Measurements from ENCODE around the gene SEMA3B.

Gene SEMA3B

DNA sequence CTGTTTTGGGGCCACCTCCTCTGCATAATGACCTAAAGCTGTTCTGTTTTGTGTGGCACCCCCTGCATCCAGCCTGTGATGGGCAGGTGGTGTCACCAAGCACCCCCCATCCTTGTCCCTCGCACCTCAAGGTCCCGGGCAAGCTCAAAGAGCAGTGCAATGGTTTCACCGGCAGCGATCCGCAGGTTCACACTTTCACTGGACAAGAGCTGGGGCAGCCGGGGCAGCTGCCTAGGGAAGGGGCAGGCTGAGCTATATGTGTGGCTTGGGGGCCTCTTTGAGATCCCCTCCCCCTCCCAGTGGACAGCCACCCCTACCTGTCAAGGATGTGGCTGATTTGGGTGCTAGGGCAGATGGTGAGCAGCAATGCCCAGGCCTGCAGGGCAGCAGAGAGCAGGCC lies 20.2 kb downstream of the SEMA3B start:
- H3K27ac ChIP-seq (ENCODE audit: low read depth, low read length): no peak overlapping the region
- no peak overlapping the region for H3K4me3 ChIP-seq (ENCODE audit: low read depth in 1 of 2, low read length in 2 of 2)
- no peaks in the 10 kb centered on the region for H3K27me3 ChIP-seq (ENCODE audit: control insufficient read depth in 1 of 2, insufficient read depth in 2 of 2, low read length in 2 of 2)
- H3K36me3 ChIP-seq (ENCODE audit: control insufficient read depth in 1 of 2, insufficient read depth in 2 of 2, low read length in 2 of 2): peaks cover 34 to 43% of the 10 kb centered on the region in 2 donors
- no peak overlapping the region for H3K9ac ChIP-seq (ENCODE audit: low read depth in 1 of 2, low read length in 2 of 2)
- H3K9me3 ChIP-seq (ENCODE audit: control insufficient read depth in 1 of 2, low read length in 2 of 2): no peaks in the 10 kb centered on the region
- peaks cover 22 to 28% of the 10 kb centered on the region in 2 donors for H3K4me1 ChIP-seq (ENCODE audit: control insufficient read depth in 1 of 2, insufficient read depth in 2 of 2, low read length in 2 of 2)

DNA sequence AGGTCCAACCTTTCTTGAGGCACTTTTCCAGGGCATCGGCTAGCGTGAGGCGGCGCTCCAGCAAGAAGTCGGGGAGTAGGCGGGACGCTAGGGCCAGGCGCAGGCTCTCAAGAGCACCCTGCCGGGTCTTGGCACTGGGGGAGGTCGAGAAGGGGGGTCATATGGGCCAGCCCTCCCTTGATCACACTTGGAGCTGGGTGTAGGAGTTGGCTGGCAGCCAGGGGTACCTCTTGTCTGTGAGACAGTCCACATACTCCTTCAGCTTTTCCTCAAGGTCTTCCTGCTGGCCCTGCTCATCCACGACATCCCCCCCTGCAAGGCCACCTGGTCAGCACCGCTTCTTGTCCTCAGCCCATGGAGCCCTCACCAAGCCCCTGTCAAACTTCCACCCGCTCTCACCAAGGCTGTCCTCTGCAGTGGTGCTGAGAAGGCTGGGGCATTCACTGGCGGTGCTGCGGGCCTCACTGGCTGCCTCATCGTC lies 21.3 kb downstream of the SEMA3B start:
- Histone ChIP-seq H3K4me3 (ENCODE audit: low read depth in 1 of 2, low read length in 2 of 2) (no peak overlapping the region), H3K4me1 (ENCODE audit: control insufficient read depth in 1 of 2, insufficient read depth in 2 of 2, low read length in 2 of 2) (peaks cover 22 to 28% of the 10 kb centered on the region in 2 donors), H3K36me3 (ENCODE audit: control insufficient read depth in 1 of 2, insufficient read depth in 2 of 2, low read length in 2 of 2) (peaks cover 34 to 43% of the 10 kb centered on the region in 2 donors)

DNA sequence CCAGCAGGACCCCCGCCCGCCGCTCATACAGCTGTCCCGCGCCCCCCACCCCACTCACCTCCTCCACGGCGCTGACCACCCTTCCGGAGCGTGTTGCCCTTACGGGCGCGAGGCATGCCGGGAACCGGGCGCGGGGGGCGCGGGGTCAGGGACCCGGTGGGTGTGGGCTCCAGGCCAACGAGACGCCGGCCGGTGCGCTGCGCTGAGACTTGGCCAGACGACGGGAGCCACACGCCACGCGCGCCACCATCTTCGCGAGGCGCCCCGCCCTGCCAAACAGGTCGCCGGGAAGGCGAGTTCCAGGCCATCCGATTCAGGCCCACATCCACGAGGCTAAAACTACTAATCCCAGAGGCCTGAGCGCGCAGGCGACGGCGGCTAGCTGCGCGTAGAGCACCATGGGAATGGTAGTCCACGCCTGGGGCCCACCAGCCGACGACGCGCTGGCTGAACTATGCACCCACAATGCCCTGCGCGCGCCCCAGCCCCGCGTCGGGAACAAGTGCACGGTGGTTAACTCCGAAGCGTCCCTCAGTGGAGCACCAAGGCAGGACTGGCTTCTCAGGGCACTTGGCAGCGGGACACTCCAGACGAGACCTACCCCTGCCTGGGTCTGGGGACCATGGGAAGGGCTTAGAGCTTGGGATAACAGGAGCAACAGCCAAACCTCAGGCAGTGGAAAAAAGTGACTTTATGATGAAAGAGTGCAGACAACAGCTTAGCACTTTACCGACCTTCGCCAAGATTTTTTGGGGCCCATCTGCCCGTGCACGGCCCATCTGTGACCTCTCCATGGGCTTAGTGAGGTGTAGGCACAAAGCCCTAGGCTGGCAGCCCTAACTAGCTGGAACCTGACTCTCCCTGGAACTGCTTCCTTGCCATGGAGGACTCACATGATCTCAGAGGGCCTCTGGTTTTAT lies 23.5 kb downstream of the SEMA3B start, which contains the start of gene IFRD2:
TSS of gene IFRD2 (minus strand) at position 271 of the 920 bp plus-strand sequence. CDS start at position 116, 155 bp downstream.
- Histone ChIP-seq H3K36me3 (ENCODE audit: control insufficient read depth in 1 of 2, insufficient read depth in 2 of 2, low read length in 2 of 2) (peaks cover 24 to 32% of the 10 kb centered on the region in 2 donors), H3K4me1 (ENCODE audit: control insufficient read depth in 1 of 2, insufficient read depth in 2 of 2, low read length in 2 of 2) (peaks cover 22 to 29% of the 10 kb centered on the region in 2 donors), H3K4me3 (ENCODE audit: low read depth in 1 of 2, low read length in 2 of 2) (peak within 1 kb of the TSS; percentile 92 to 98), H3K9me3 (ENCODE audit: control insufficient read depth in 1 of 2, low read length in 2 of 2) (no peaks in the 10 kb centered on the region), H3K27me3 (ENCODE audit: control insufficient read depth in 1 of 2, insufficient read depth in 2 of 2, low read length in 2 of 2) (no peaks in the 10 kb centered on the region), H3K27ac (ENCODE audit: low read depth, low read length) (peak within 1 kb of the TSS; percentile 89), H3K9ac (ENCODE audit: low read depth in 1 of 2, low read length in 2 of 2) (peak within 1 kb of the TSS; percentile 84 to 86)

More for the DNA sequence above, 21.3 kb downstream of the SEMA3B start:
- H3K27me3 ChIP-seq (ENCODE audit: control insufficient read depth in 1 of 2, insufficient read depth in 2 of 2, low read length in 2 of 2): no peaks in the 10 kb centered on the region
- H3K27ac ChIP-seq (ENCODE audit: low read depth, low read length): no peak overlapping the region
- no peaks in the 10 kb centered on the region for H3K9me3 ChIP-seq (ENCODE audit: control insufficient read depth in 1 of 2, low read length in 2 of 2)
- peak overlapping the region in 1 of 2 donors; percentile 38 for H3K9ac ChIP-seq (ENCODE audit: low read depth in 1 of 2, low read length in 2 of 2)

DNA sequence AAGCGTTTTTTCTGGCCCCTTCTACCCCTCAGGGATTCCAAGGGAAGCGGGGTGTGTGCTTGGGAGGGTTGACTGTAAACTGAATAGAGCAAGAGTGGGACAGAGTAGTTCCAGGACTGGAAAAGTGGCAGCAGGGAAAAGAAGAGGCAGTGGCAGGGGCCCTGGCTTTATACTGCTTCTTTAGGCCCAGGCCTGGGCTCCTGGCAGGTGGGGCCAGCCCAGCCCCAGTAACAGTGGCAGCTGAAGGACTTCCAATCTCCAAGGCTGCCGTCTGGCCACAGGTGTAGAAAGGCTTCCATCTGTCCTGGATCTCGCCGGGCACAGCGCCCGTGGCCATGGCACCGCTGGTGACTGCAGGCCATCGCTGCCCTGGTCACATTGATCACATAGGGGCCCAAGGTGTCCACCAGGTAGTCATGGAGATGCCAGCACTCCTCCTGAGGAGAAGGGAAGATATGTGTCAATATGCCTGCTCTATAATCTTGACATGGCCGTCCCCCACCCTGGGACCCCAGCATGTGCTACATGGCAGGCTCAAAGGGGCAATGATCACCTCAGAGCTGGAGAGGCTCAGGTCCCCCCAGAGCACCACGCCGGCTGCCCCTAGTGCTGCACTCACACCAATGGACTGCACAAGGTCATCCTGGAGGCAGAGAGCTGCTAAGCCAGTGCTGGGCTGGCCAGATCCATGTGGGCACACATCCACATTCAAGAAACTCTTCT lies 24.3 kb downstream of the SEMA3B start:
- peak overlapping the region; percentile 68 to 86 for H3K9ac ChIP-seq (ENCODE audit: low read depth in 1 of 2, low read length in 2 of 2)
- H3K9me3 ChIP-seq (ENCODE audit: control insufficient read depth in 1 of 2, low read length in 2 of 2): no peaks in the 10 kb centered on the region
- peak overlapping the region in 1 of 2 donors; percentile 76 for H3K4me3 ChIP-seq (ENCODE audit: low read depth in 1 of 2, low read length in 2 of 2)
- no peak overlapping the region for H3K27ac ChIP-seq (ENCODE audit: low read depth, low read length)
- no peaks in the 10 kb centered on the region for H3K27me3 ChIP-seq (ENCODE audit: control insufficient read depth in 1 of 2, insufficient read depth in 2 of 2, low read length in 2 of 2)
- H3K36me3 ChIP-seq (ENCODE audit: control insufficient read depth in 1 of 2, insufficient read depth in 2 of 2, low read length in 2 of 2): peaks cover 20 to 24% of the 10 kb centered on the region in 2 donors
- peaks cover 28 to 33% of the 10 kb centered on the region in 2 donors for H3K4me1 ChIP-seq (ENCODE audit: control insufficient read depth in 1 of 2, insufficient read depth in 2 of 2, low read length in 2 of 2)

DNA sequence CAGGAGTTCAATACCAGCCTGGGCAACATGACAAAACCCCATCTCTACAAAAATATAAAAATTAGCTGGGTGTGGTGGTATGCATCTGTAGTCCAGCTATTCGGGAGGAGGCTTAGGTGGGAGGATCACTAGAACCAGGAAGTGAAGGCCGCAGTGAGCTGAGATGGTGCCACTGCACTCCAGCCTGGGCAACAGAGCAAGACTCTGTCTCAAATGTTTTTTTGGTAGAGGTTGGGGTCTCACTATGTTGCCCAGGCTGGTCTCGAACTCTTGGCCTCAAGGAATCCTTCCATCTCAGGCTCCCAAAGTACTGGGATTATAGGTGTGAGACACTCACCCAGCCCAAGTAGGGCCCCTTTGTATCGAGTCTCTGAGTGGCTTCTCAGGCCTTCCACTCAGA lies 25.1 kb downstream of the SEMA3B start:
- no peak overlapping the region for H3K9ac ChIP-seq (ENCODE audit: low read depth in 1 of 2, low read length in 2 of 2)
- peaks cover 13 to 16% of the 10 kb centered on the region in 2 donors for H3K36me3 ChIP-seq (ENCODE audit: control insufficient read depth in 1 of 2, insufficient read depth in 2 of 2, low read length in 2 of 2)
- H3K4me1 ChIP-seq (ENCODE audit: control insufficient read depth in 1 of 2, insufficient read depth in 2 of 2, low read length in 2 of 2): peaks cover 36 to 41% of the 10 kb centered on the region in 2 donors
- H3K4me3 ChIP-seq (ENCODE audit: low read depth in 1 of 2, low read length in 2 of 2): no peak overlapping the region
- no peaks in the 10 kb centered on the region for H3K9me3 ChIP-seq (ENCODE audit: control insufficient read depth in 1 of 2, low read length in 2 of 2)
- H3K27ac ChIP-seq (ENCODE audit: low read depth, low read length): no peak overlapping the region
- no peaks in the 10 kb centered on the region for H3K27me3 ChIP-seq (ENCODE audit: control insufficient read depth in 1 of 2, insufficient read depth in 2 of 2, low read length in 2 of 2)

DNA sequence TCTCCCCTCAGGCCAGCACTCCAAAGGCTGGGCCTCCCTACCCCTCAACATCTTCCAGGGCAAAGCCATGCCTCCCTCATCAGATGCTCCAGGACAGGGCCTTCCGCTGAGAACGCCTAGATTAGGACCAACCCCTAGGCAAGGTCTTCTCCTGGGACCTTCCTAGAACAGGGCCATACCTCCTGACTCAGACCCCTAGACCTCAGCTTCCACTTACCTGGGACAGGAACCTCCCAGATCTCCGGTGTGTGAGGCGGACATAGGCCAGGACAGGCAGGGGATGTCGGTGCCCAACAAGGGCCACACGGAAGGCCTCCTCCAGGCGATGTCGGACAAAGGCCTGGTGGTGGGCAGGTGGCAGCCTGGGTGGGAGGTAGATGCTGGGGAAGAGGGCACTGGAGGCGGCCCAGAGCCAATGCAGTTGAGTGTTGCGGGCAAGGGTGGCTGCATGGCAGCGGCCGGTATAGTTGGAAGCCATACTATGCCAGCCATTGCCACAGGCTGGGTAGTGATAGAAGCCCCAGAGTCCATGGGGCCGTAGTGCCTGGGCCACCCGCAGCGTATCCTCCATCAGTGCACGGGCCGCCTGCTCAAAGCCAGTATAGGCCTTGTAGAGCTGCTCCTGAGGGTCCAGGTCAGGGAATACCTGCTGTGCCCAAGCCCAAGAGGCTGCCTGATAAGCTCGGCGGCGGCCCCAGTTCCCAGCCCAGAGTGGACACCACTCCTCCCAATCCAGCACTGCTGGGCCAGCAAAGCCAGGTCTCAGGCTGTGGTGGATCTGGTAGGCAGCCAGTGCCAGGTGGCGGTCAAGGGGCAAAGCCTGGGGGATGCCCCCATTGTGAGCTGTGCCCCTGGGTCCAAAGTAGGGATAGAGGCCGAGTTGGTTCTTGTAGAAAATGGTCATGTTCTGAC lies 25.8 kb downstream of the SEMA3B start:
- Histone ChIP-seq H3K27me3 (ENCODE audit: control insufficient read depth in 1 of 2, insufficient read depth in 2 of 2, low read length in 2 of 2) (no peaks in the 10 kb centered on the region), H3K36me3 (ENCODE audit: control insufficient read depth in 1 of 2, insufficient read depth in 2 of 2, low read length in 2 of 2) (peaks cover 7 to 9% of the 10 kb centered on the region in 2 donors), H3K9me3 (ENCODE audit: control insufficient read depth in 1 of 2, low read length in 2 of 2) (no peaks in the 10 kb centered on the region), H3K4me1 (ENCODE audit: control insufficient read depth in 1 of 2, insufficient read depth in 2 of 2, low read length in 2 of 2) (peaks cover 37 to 42% of the 10 kb centered on the region in 2 donors), H3K9ac (ENCODE audit: low read depth in 1 of 2, low read length in 2 of 2) (no peak overlapping the region), H3K4me3 (ENCODE audit: low read depth in 1 of 2, low read length in 2 of 2) (no peak overlapping the region), H3K27ac (ENCODE audit: low read depth, low read length) (no peak overlapping the region)

DNA sequence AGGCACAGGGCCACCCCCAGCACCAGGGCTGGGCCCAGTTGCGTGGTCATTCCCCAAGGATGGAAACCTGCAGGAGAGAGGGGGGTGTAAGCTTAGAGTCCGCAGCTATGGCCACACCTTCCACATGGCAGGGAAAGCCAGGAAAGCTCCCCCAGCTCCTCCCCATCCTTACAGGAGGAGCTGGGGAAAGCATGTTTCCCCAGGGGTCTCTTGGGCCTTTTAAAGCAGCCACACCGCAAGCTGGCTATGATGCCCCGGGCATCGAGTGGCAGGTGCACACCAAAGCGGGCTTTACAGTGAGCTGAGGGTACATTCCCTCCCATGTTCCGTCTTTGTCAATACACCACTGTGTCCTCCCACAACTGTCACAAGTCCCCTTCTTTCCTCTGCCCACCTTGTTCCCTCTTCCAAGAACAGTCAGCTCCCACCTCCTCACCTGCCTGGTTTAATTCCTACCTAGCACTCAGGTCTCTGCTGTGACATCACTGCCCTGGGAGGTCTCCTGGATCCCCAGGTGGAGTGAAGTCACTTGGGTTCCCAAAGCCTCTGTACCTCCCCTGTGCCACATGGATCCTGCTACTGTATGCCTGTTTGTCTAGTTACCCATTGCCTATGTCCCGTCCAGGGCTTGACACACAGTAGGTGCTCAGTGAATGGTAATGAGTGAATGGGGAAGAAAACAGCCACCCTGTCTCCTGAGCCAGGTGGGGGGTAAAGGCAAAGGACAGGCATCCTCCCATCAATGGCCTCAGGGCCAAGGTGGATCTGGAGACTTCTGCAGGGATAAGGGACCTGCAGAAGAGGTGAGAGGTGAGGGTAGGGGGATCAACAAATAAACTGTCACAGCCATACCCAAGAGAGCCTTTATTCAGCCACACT lies 26.8 kb downstream of the SEMA3B start:
- Histone ChIP-seq H3K4me3 (ENCODE audit: low read depth in 1 of 2, low read length in 2 of 2) (no peak overlapping the region), H3K9me3 (ENCODE audit: control insufficient read depth in 1 of 2, low read length in 2 of 2) (no peaks in the 10 kb centered on the region), H3K27ac (ENCODE audit: low read depth, low read length) (no peak overlapping the region), H3K36me3 (ENCODE audit: control insufficient read depth in 1 of 2, insufficient read depth in 2 of 2, low read length in 2 of 2) (no peaks in the 10 kb centered on the region), H3K27me3 (ENCODE audit: control insufficient read depth in 1 of 2, insufficient read depth in 2 of 2, low read length in 2 of 2) (no peaks in the 10 kb centered on the region), H3K4me1 (ENCODE audit: control insufficient read depth in 1 of 2, insufficient read depth in 2 of 2, low read length in 2 of 2) (peaks cover 40 to 44% of the 10 kb centered on the region in 2 donors), H3K9ac (ENCODE audit: low read depth in 1 of 2, low read length in 2 of 2) (no peak overlapping the region)

DNA sequence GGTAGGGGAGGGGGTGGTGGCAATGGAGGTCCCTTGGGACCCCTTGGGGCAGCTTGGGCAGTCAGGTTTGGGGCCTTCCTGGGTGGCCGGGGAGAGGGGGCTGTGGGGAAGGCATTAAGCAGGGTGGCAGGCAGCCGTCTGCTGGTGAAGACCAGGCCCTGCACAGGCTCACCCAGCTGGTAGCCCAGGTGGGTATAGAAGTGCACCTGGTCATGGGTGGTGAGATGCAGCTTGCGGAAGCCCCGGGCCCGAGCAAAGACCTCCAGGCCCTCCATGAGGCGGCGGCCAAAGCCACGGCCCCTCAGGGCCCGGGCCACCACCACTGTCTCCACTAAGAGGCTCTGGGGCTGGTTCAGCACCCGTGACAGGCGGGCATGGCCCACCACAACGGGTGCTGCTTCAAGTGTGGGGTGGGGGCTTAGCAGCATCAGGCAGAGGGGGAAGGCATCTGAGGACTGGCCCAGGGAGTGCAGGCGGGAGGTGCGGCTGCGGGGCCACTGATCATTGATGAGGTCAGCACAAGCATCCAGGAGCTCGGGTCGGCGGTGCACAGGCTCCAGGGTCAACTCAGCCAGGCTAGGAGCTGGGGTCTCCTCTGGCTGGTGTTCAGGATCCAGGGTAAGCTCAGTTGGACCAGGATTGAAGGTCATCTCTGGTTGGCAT lies 27.9 kb downstream of the SEMA3B start:
- no peak overlapping the region for H3K27ac ChIP-seq (ENCODE audit: low read depth, low read length)
- H3K9ac ChIP-seq (ENCODE audit: low read depth in 1 of 2, low read length in 2 of 2): no peak overlapping the region
- no peak overlapping the region for H3K4me3 ChIP-seq (ENCODE audit: low read depth in 1 of 2, low read length in 2 of 2)
- no peaks in the 10 kb centered on the region for H3K9me3 ChIP-seq (ENCODE audit: control insufficient read depth in 1 of 2, low read length in 2 of 2)
- H3K36me3 ChIP-seq (ENCODE audit: control insufficient read depth in 1 of 2, insufficient read depth in 2 of 2, low read length in 2 of 2): no peaks in the 10 kb centered on the region
- no peaks in the 10 kb centered on the region for H3K27me3 ChIP-seq (ENCODE audit: control insufficient read depth in 1 of 2, insufficient read depth in 2 of 2, low read length in 2 of 2)
- peaks cover 32 to 38% of the 10 kb centered on the region in 2 donors for H3K4me1 ChIP-seq (ENCODE audit: control insufficient read depth in 1 of 2, insufficient read depth in 2 of 2, low read length in 2 of 2)

All from duodenal mucosa (tissue), 2 donors.